A673 (cell line): ENCODE data around the gene VCP. TPM values are rescaled to one million over a fixed set of nuclear protein-coding genes. Genes with fewer than 3 reads are reported as not detected.
A peak's percentile ranks its signal among the peaks of the same experiment; 100 is the strongest.

Source experiments
- BruUV-seq: library from RNA; stranded (reverse); fragments of 400-500 nt; replicated peaks from 2 replicates; lab custom pipeline; 2021; lab: Mats Ljungman, UMichigan
- CTCF ChIA-PET: fragments of 300-600 bp; sonication (Branson Sonifier 250); formaldehyde crosslinking; loops from one replicate; lab custom pipeline; 2022; ENCODE audit warnings: antibody characterized with exemption; lab: Charles Lee
- POLR2A ChIA-PET: fragments of 300-600 bp; sonication (Branson Sonifier 250); formaldehyde crosslinking; loops from one replicate; lab custom pipeline; 2022; ENCODE audit warnings: antibody characterized with exemption; ENCODE audit not compliant: low non-redundant PET; lab: Charles Lee
- DNase-seq: peaks from one replicate; pipeline ENCODE4 v3.0.0-alpha.2; 2015; ENCODE audit warnings: low spot score
- H3K27ac ChIP-seq: fragments of 200-600 bp; sonication (generic); 2 replicates; pipeline ENCODE4 v1.5.1; 2016; ENCODE audit warnings: mixed run types, low read depth, mild to moderate bottlenecking, mixed read lengths, antibody characterized with exemption, low read length; ENCODE audit not compliant: poor library complexity, severe bottlenecking
- H3K27me3 ChIP-seq: fragments of 200-600 bp; sonication (generic); replicated peaks from 2 replicates; pipeline ENCODE4 v1.6.1; 2017; ENCODE audit warnings: mixed run types, low read depth, mild to moderate bottlenecking, mixed read lengths, antibody characterized with exemption, low read length; ENCODE audit not compliant: insufficient read depth, poor library complexity
- H3K36me3 ChIP-seq: fragments of 200-600 bp; sonication (generic); 2 replicates; pipeline ENCODE4 v1.6.1; 2016; ENCODE audit warnings: mixed run types, mild to moderate bottlenecking, mixed read lengths, antibody characterized with exemption, low read length; ENCODE audit not compliant: insufficient read depth, poor library complexity, severe bottlenecking
- H3K4me1 ChIP-seq: fragments of 200-600 bp; sonication (generic); 2 replicates; pipeline ENCODE4 v1.6.1; 2017; ENCODE audit warnings: mixed run types, mild to moderate bottlenecking, mixed read lengths, antibody characterized with exemption, low read length; ENCODE audit not compliant: insufficient read depth, poor library complexity, severe bottlenecking
- H3K4me3 ChIP-seq: fragments of 200-600 bp; sonication (generic); 2 replicates; pipeline ENCODE4 v1.5.1; 2016; ENCODE audit warnings: low read depth, mixed run types, mild to moderate bottlenecking, mixed read lengths, low read length; ENCODE audit not compliant: poor library complexity, severe bottlenecking
- H3K9me3 ChIP-seq: fragments of 200-600 bp; sonication (generic); 2 replicates; pipeline ENCODE4 v1.6.1; 2016; ENCODE audit warnings: mixed run types, low read depth, mild to moderate bottlenecking, mixed read lengths, antibody characterized with exemption, low read length; ENCODE audit not compliant: poor library complexity, severe bottlenecking
- EZH2 ChIP-seq: fragments of 200-600 bp; sonication (generic); IDR thresholded peaks from 2 replicates; pipeline ENCODE4 v1.6.1; 2017; ENCODE audit warnings: borderline replicate concordance, low read depth, mild to moderate bottlenecking, mixed read lengths, antibody characterized with exemption, low read length; ENCODE audit not compliant: poor library complexity, severe bottlenecking
- intact Hi-C: fragments of 100-400 bp; cut with micrococcal nuclease; formaldehyde crosslinking; loops from one replicate; pipeline ENCODE4 v1.10.0; 2022; ENCODE audit not compliant: unreplicated experiment
- total RNA-seq: library from RNA; stranded (reverse); gene quantifications from 2 replicates; pipeline ENCODE4 v1.2.3, GENCODE V29; 2021
- TF ChIP-seq, protein P1 (sequence below): fragments of 300-800, 200-600 bp; sonication (generic); conservative IDR thresholded peaks from 2 replicates; pipeline ENCODE4 v1.5.1; 2017; ENCODE audit warnings: low read depth, mild to moderate bottlenecking, antibody characterized with exemption, low read length, moderate library complexity, mixed read lengths

Gene VCP
- total RNA-seq, 1 experiment from 2014 or later: 643 TPM

DNA sequence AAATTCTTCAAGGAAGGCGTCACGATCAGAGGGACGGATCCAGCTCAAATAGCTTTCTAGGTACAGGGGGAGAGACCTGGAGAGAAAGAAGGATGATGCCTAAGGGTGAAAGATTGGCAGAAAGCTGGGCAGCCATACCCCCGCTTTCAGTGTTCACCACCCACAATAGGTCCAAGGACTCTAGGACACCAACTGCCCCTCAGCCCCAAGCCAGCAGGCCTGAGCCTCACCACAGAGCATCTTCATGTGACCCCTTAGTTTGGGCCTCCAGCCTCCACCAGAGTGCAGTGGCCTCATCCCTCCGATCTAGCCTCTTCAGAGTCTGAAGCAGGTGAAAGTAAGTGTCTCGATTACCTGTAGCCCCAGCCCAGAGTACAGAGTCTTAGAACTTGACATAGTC lies 1.7 kb upstream of the VCP start:
- intact Hi-C loops: no loop called here

DNA sequence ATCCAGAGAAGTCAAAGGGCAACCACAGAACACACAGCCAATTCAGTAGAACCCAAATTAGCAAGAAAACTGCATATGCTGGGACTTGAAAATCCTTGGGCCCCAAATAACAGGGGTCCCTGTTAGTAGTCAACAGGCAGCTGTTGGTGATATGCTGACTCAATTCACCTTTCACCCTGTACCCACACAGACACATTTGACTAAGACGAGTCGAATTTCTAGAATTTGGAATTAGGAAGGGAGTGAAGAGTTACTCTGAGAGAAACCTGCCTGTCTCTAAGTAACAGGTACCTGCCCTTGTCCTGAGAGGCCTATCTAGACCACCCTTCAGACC lies 821 bp upstream of the VCP start:
- no peaks in the 10 kb centered on the region for H3K9me3 ChIP-seq
- TSS peak; percentile 95 for BruUV-seq

More for the DNA sequence above, 1.7 kb upstream of the VCP start:
- H3K27me3 ChIP-seq: no peaks in the 10 kb centered on the region
- DNase-seq: no peak
- H3K9me3 ChIP-seq: no peaks in the 10 kb centered on the region
- H3K27ac ChIP-seq: no peak overlapping the region
- TF ChIP-seq EZH2: no peak
- TF ChIP-seq, protein P1, sequence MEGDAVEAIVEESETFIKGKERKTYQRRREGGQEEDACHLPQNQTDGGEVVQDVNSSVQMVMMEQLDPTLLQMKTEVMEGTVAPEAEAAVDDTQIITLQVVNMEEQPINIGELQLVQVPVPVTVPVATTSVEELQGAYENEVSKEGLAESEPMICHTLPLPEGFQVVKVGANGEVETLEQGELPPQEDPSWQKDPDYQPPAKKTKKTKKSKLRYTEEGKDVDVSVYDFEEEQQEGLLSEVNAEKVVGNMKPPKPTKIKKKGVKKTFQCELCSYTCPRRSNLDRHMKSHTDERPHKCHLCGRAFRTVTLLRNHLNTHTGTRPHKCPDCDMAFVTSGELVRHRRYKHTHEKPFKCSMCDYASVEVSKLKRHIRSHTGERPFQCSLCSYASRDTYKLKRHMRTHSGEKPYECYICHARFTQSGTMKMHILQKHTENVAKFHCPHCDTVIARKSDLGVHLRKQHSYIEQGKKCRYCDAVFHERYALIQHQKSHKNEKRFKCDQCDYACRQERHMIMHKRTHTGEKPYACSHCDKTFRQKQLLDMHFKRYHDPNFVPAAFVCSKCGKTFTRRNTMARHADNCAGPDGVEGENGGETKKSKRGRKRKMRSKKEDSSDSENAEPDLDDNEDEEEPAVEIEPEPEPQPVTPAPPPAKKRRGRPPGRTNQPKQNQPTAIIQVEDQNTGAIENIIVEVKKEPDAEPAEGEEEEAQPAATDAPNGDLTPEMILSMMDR: no peak
- H3K4me3 ChIP-seq: no peak overlapping the region
- H3K36me3 ChIP-seq: peaks cover 42% of the 10 kb centered on the region
- peaks cover 15% of the 10 kb centered on the region for H3K4me1 ChIP-seq
- POLR2A ChIA-PET: no interaction called here
- no TSS peak for BruUV-seq
- CTCF ChIA-PET: no interaction called here

DNA sequence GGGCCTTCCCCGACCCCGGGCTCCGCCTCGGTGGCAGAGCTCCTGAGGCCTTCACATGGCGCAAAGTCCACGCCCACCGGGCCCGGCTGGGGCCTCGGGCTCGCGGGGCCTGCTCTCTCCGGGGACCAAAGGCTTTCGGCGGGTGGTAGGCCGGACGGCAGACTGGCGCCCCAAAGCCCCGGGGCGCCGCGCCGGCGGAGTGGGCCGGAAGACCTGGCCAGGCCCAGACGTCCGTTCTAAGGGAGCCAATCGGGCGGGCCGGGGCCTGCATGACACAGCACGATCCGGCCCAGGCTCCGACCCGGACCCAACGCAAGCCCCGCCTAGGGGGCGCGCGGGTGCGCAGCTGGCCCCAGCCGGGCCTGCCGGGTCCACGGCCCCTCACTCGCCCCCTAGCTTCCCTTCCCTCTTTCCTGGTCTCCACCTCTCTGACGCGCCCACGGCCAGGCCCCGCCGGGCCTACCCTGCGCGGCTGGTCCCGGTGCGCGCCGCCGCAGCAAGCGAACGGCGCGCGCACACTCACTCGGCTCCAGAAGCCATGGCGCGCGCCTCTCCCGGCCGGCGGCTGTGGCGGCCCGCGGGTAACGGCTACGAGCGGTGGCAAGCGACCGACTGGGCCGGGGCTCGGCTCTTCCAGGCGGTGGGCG lies 488 bp downstream of the VCP start:
- ChIA-PET POLR2A (interaction anchor here (0.6 to 0.8 kb wide), 2 partner anchors 8 to 171 kb away, joined by 4 to 11 read pairs; no protein-coding TSS in a partner anchor), CTCF (interaction anchor here (0.6 to 1.0 kb wide), 3 partner anchors 15 to 403 kb away, joined by 3 to 10 read pairs (median 5); no protein-coding TSS in a partner anchor)
- Histone ChIP-seq H3K9me3 (no peaks in the 10 kb centered on the region), H3K4me3 (peak overlapping the region; percentile 98), H3K27ac (peak overlapping the region; percentile 100), H3K4me1 (peaks cover 6% of the 10 kb centered on the region), H3K27me3 (no peaks in the 10 kb centered on the region), H3K36me3 (peaks cover 57% of the 10 kb centered on the region)
- intact Hi-C loops: loop anchor here (1.0 kb wide), 1 partner anchor 24 kb away; the partner anchor contains the start of gene PIGO
- BruUV-seq: no TSS peak
- DNase-seq: peak; percentile 81
- TF ChIP-seq EZH2: no peak
- TF ChIP-seq, protein P1: 0 out of 2 replicates have a peak, but pooled peaks have one; percentile 9

More for the DNA sequence above, 821 bp upstream of the VCP start:
- CTCF ChIA-PET: no interaction called here
- peaks cover 50% of the 10 kb centered on the region for H3K36me3 ChIP-seq
- H3K4me1 ChIP-seq: peaks cover 11% of the 10 kb centered on the region
- no peaks in the 10 kb centered on the region for H3K27me3 ChIP-seq
- intact Hi-C loops: no loop called here
- POLR2A ChIA-PET: no interaction called here
- DNase-seq: no peak
- peak overlapping the region; percentile 10 for H3K4me3 ChIP-seq
- TF ChIP-seq, protein P1: no peak
- TF ChIP-seq EZH2: no peak
- H3K27ac ChIP-seq: peak overlapping the region; percentile 76
